RWPE2 (cell line): ENCODE results near the gene UNC45A.

ENCODE experiments used
- ATAC-seq: fragments of 200-7000 bp; cut with Tn5 transposase; 3 replicates; pipeline ENCODE4 v1.9.1; 2021; ENCODE audit warnings: low read depth
- DNase-seq: peaks from one replicate; pipeline ENCODE4 v3.0.0-alpha.2; 2020; ENCODE audit warnings: low spot score
- H3K27ac ChIP-seq: fragments of 450-650 bp; 2 replicates; pipeline ENCODE4 v1.5.1; 2017; ENCODE audit warnings: mild to moderate bottlenecking; ENCODE audit not compliant: poor library complexity, severe bottlenecking
- H3K27me3 ChIP-seq: fragments of 250-450 bp; sonication (Bioruptor Pico); 2 replicates; pipeline ENCODE4 v1.5.1; 2021; ENCODE audit warnings: mild to moderate bottlenecking, moderate library complexity; ENCODE audit not compliant: insufficient read depth, poor library complexity, severe bottlenecking
- H3K36me3 ChIP-seq: fragments of 250-450 bp; sonication (Bioruptor Pico); 2 replicates; pipeline ENCODE4 v1.5.1; 2020; ENCODE audit warnings: low read depth, mild to moderate bottlenecking, moderate library complexity
- H3K4me1 ChIP-seq: fragments of 250-450 bp; sonication (Bioruptor Pico); 2 replicates; pipeline ENCODE4 v1.5.1; 2021; ENCODE audit warnings: mild to moderate bottlenecking, moderate library complexity; ENCODE audit not compliant: insufficient read depth, poor library complexity, severe bottlenecking
- H3K4me3 ChIP-seq: fragments of 250-450 bp; sonication (Bioruptor Pico); 2 replicates; pipeline ENCODE4 v1.5.1; 2021; ENCODE audit warnings: mild to moderate bottlenecking, moderate library complexity; ENCODE audit not compliant: severe bottlenecking
- H3K9me3 ChIP-seq: fragments of 250-450 bp; sonication (Bioruptor Pico); 2 replicates; pipeline ENCODE4 v1.5.1; 2021; ENCODE audit warnings: mild to moderate bottlenecking, moderate library complexity; ENCODE audit not compliant: severe bottlenecking
- CTCF ChIP-seq: fragments of 450-650 bp; IDR thresholded peaks from one replicate; pipeline ENCODE4 v1.5.1; 2017; ENCODE audit warnings: mild to moderate bottlenecking, moderate library complexity; ENCODE audit not compliant: poor library complexity, severe bottlenecking

The UNC45A gene

GRCh38 chr15:90979582-90979981, 44.5 kb downstream of the UNC45A start:
- ATAC-seq = no peak
- TF ChIP-seq CTCF = no peak
- H3K4me3 ChIP-seq = no peak overlapping the region
- peaks cover 100% of the 10 kb centered on the region for H3K36me3 ChIP-seq
- H3K27ac ChIP-seq = no peak overlapping the region
- H3K4me1 ChIP-seq = no peaks in the 10 kb centered on the region
- no peaks in the 10 kb centered on the region for H3K27me3 ChIP-seq
- DNase-seq = no peak
- H3K9me3 ChIP-seq = no peaks in the 10 kb centered on the region

- Histone ChIP-seq H3K4me1 (no peaks in the 10 kb centered on the region), H3K9me3 (no peaks in the 10 kb centered on the region), H3K4me3 (no peak overlapping the region), H3K27ac (no peak overlapping the region), H3K27me3 (no peaks in the 10 kb centered on the region), H3K36me3 (peaks cover 97% of the 10 kb centered on the region)
- DNase-seq (no peak), ATAC-seq (no peak)
- no peak for TF ChIP-seq CTCF
Observed at GRCh38 chr15:90981681-90982080, 46.6 kb downstream of the UNC45A start.

GRCh38 chr15:90982135-90982534, 47.0 kb downstream of the UNC45A start:
- no peak for TF ChIP-seq CTCF
- ATAC-seq (peak; percentile 30; the same call in 1 of the 3 replicates), DNase-seq (no peak)
- Histone ChIP-seq H3K4me1 (no peaks in the 10 kb centered on the region), H3K4me3 (no peak overlapping the region), H3K36me3 (peaks cover 92% of the 10 kb centered on the region), H3K27me3 (no peaks in the 10 kb centered on the region), H3K27ac (no peak overlapping the region), H3K9me3 (no peaks in the 10 kb centered on the region)

GRCh38 chr15:90986790-90987507, 51.9 kb downstream of the UNC45A start:
- ATAC-seq = no peak
- DNase-seq = no peak
- no peak overlapping the region for H3K27ac ChIP-seq
- TF ChIP-seq CTCF = no peak
- peaks cover 5% of the 10 kb centered on the region for H3K4me1 ChIP-seq
- H3K27me3 ChIP-seq = no peaks in the 10 kb centered on the region
- peaks cover 52% of the 10 kb centered on the region for H3K36me3 ChIP-seq
- no peaks in the 10 kb centered on the region for H3K9me3 ChIP-seq
- no peak overlapping the region for H3K4me3 ChIP-seq

- H3K4me1 ChIP-seq = peaks cover 12% of the 10 kb centered on the region
- H3K27me3 ChIP-seq = no peaks in the 10 kb centered on the region
- H3K9me3 ChIP-seq = no peaks in the 10 kb centered on the region
- no peak overlapping the region for H3K4me3 ChIP-seq
- DNase-seq (no peak), ATAC-seq (no peak)
- no peak for TF ChIP-seq CTCF
- peaks cover 50% of the 10 kb centered on the region for H3K36me3 ChIP-seq
- H3K27ac ChIP-seq = no peak overlapping the region
Observed at GRCh38 chr15:90987561-90988141, 52.6 kb downstream of the UNC45A start.
